NCI-H446 treated with DMSO at 0.1 percent for 48 hours (cell line): ENCODE data around the gene OBP2B.
"Not testable (repeated sequence)": the region's sequence is repeated elsewhere in the genome, so short reads cannot be mapped to it uniquely, and the experiment has no call there.

ENCODE experiments used
- DNase-seq: peaks from one replicate; lab custom pipeline; 2025; lab: John Stamatoyannopoulos, UW

OBP2B gene

DNA sequence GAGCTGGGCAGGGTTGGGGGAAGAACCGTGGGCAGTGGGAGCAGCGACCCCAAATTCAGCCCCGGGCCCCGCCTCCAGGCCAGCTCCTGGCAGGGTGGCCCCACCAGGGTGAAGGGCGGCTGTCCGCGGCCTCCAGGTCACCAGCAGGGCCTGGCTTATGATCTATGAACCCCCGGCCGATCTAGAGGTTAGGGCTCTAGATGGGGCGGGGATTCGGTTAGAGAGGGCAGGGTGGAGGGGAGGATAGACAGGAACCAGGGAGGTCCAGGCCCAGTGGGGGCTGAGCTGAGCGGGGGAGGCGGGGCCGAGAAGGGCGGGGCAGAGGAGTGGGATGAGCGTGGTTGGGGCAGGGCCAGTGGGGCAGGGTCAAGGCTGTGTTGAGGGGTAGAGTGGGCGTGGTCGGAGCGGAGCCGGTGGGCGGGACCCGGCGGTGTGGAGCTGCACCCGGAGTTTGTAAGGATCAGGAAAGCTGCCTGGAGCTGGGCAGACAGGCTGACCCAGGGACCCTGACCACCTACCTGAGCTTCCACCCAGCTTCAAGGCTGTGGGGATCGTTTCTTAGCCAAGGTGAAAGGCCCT, 29.3 kb upstream of the OBP2B start:
- DNase-seq, result no peak

DNA sequence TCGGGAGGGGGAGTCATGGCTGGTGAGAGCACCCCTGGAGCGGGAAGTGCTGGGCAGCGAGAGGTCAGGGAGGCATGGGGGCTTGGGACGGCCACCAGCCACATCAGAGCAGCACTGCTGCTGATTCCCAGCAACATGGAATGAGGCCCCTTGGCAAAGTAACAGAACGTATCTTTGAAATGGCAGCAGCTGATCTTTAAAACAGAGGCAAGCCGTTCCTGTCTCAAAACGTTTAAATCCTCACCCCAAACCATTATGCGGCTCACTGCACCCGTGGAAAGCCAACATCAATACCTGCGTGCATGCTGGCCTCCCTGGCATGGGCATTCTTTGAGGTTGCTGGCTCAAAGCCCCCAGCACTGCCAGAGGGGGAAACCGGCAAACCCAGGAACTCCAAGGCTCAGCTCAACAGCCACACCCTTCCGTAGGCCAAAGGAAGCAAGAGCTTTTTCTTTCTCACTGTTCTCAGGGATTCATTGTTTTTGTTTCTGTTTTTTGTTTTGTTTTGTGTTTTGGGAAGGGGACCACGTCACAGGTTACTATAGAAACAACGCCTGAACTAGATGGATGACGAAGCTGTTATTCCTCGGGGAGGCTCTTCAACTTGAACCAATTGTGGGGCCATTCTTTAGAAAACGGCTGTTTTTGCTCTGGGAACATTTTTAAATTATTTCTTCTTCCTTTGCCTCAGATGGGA, 28.1 kb upstream of the OBP2B start:
- no peak for DNase-seq

DNA sequence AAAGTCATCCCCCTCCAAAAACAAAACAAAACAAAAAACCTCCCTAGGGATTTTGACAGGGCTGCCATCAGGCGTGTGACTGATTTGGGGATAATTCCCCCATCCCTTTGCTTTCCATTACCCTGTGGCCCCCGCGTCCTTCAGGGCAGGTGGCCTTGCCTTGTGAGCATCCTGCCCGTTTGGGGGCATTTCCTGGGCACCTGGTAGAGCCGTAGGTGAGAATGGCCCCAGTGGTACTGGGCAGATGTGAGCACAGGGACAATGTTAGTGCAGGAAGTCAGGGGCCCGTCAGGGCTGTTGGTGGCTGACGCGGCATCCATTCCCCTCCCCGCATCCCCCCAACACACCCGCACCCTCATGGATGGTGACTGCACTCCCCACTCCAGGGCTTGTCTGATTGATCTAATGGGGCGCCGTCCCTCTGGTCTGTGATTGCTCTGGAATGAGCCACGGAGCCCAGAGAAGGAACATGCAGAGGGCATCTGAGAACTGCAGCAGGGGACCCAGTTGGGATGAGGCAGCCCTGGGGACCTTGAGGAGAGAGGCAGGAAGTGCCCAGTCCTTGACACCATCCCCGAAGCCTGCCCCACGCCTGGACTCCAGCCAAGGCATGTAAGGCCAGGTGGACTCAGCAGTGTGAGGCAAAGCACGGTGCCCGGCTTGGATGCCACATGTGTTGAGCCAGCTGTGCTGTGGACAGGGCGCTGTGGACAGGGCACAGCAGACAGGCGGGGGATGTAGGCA, 27.4 kb upstream of the OBP2B start:
- not testable (repeated sequence) for DNase-seq

DNA sequence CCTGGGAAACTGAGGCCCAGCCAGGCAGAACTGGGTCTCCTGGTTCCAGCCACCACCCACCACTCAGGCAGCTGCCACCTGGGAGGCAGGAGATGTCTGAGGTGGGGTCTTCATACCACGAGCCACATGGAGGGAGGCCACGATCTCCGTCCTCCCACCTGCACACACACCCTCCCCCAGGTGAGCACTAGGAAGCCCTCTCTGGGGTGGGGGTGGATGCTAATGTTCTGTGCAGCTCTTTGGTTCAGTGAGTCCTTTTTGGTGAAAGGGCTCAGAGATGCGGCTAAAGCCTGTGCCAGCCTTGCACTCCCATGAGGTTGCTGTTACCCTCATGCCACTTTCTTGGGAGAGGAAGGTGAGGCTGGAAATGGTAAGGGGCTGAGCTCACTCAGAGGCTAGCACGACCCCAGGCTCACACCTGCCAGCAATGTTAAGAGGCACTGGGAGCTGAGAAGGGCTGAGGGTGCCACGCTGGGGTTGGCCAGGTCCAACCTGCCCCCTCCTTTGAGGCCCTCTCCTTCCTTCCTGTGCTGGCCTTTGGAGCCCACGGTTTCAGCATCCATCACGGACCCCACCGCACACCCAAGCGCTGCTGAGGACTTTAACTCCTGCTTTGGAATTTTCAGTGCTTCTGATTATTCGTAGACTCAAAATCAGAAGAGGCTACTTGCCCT, 26.6 kb upstream of the OBP2B start:
- DNase-seq, result no peak

DNA sequence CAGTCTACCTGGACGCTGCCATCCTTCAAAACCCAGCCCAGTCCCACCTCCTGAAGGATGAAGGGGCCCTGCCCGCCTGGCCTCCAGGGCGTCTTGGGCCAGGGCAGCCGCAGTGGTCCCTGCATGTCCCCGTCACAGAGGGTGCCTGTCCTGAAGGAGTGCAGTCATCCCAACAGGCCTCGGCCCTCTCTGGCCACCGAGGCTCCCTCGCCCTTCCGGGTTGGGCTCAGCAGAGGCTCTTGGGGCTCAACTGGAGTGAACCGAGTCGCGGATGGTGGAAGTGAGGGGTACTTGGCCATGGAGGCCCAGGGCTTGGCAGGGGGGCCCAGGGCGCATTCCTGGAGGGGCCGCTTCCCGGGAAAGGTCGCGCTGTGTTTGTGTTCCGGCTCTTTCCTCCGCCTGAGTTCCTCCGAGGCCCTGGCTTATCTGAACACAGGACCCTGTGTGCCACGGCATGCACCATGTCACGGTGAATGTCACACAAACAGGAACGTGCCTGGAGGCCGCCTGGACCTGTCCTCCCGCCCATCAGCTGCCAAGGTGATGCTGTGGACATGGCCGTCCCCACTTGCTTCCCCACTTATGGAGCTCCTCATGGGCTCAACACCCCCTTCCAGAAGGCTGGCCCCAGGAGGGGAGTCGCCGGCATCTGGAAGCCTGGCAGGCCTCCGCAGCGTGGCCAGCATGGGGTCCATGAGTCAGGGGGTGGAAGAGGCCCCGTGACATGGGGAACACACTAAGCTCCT, 25.7 kb upstream of the OBP2B start:
- no peak for DNase-seq

DNA sequence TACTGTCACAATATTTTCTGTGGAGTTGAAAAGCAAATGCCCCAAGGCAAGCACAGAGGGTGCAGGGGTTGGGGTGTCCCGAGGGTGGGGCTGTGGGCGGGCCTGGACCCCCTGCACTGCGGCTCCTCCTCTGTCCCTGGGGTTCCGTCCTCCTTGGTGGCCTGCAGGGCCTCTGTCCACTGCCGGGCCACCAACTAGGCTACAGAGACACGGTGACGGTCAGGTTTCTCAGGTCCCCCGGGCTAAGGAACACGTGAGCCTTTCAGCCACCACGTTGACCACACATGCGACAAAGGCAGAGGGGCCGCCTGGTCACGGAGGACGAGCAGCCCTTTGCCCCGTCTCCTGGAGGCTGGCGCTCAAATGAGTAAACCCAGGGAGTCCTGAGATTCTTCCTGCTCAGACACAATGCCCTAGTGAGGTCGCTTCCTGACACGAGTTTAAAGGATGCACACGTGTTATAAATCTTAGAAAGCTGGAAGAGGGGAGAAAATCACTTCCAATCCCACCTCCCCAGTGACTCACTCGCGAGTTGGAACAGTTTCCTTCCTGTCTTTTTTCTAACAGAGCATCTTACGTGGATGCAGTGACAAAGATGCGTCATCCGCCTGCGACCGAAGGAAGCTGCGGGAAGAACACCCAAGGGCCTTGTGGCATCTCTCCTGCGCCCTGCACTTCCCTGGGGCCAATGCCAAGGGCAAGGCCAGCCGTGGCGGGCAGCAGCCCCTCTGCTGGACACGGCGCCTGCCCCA, 24.8 kb upstream of the OBP2B start:
- DNase-seq, result no peak

DNA sequence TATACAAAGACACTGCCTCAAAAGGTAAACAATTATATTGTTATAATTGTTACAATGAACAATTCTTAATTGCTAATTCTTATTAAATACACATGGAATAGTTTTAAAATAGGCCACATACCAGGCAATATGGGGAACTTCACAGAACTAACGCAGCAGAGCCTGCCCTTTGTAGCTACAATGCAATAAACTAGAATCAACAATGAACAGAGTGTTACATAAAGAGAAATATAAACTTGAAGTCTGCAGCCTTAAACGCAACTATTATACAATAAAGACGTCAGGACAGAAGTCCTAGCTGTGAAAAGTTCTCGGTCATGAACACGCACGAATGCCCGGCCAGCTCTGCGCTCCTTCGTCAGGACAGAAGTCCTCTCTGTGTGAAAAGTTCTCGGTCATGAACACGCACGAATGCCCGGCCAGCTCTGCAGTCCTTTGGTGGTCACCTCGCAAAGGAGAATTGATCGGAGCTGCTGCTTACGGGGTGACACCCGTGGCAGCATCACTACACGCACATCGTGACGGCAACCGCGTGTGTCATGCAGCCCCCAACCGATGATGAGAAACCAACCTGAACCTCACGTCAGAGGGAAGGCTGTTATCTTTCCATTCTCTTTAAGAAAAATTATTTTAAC, 23.0 kb upstream of the OBP2B start:
- DNase-seq, result not testable (repeated sequence)

DNA sequence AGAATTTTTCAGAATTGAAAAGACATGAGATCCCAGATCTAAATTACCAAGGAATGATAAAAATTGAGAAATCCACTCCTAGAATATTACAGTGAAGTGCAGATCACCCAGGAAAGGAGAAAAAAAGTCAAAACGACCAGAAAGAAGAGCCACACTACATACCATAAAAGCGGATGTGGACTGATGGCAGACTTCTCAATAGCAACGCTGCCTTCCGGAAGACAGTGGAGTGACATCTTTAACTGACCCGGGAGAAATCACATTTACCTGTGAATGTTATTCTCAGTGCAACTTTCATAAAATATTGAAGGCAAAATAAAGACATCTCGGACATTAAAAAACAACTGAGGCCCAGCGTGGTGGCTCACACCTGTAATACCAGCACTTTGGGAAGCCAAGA, 21.5 kb upstream of the OBP2B start:
- not testable (repeated sequence) for DNase-seq

DNA sequence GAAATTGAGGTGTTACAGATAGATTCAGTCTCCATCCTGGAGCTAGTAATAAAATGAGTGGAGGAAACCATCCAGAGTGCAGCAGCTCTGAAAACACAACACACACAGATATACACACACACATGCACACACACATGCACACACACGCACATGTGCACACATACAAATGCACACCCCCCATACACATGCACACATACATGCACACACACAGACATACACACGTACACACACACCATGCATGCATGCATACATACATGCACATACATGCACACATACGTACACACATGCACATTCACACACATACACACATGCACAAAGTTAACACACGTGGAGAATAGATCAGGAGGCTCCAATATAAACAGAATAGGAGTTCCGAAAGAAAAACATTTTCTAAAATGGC, 21.0 kb upstream of the OBP2B start:
- no peak for DNase-seq

DNA sequence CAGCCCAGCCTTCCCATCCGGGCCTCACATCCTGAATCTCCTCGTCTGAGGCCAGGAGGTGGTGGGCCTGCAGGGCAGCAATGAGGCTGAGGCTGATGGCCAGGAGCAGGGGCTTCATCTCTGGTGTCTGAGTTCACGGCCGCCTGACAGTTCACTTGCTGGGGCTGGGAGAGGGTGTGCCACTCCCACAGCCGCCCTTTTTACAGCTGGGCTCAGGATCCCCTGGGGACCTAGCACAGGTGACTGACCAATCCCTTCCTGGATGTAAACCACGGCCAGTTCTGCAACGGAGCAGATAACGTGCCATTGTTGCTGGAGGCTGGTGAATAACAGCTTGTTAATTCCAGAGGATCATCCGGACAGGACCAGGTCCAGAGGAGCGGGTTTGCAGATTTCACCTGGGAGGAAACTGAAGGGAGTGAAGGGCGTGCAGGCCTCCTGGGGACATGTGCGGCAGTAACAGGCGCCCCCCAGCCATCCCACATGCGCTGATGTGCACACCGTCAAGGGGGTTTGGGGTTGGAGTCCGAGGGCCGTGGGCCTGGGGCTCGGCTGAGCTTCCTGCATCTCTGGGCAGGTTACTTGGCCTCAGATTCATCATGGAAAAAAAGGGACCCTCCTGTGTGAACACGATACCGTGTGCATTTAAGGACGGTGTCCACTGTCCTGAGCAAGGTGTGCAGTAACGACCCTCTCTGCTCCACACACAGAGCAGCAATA, 19.6 kb upstream of the OBP2B start:
- not testable (repeated sequence) for DNase-seq

DNA sequence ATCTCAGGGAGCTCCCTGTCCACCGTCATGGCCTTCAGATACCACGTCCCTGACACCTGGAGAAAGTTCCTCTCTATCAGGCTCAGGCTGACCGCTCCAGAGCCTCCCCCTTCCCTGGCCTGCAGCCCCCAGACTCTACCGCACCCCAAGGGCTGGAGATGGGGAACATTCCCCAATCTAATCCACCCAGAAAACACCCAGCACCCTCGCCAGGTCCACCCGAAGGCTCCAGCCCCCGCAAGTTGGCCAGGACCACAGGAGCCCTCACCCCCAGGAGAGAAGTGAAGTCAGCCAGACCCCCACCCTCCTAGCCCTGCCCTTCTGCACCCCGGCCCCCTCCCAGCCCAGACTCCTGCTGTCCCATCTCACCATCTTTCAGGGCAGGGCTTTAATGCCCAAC, 18.9 kb upstream of the OBP2B start:
- not testable (repeated sequence) for DNase-seq

DNA sequence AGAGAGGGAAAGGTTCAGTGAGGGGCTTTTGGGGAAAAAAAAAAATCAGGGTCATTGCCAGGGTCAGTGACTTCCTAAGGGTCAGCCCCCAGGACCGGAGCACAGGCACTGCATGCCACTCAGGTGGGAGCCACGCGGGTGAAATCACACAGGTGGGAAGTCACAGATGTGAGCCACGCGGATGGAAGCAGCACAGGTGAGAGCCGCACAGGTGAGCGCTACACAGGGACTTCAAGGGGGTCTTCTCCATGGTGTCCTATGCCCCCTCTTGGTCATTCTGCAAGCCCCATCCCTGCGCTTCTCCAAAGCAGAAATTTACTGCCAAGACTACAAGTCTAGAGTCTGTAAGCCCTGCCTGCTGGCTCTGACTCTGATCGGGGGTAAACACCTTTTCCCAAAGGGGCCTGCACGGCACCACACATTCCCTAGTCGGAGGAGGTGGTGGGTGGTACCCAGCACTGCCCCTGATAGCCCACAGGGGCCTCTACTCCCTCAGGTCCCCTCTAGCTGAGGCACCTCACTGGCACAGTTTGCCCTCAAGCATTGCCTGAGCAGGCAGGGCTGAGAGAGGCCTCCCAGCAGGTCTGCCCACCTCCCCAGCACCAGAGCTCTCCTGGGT, 18.3 kb upstream of the OBP2B start:
- no peak for DNase-seq

DNA sequence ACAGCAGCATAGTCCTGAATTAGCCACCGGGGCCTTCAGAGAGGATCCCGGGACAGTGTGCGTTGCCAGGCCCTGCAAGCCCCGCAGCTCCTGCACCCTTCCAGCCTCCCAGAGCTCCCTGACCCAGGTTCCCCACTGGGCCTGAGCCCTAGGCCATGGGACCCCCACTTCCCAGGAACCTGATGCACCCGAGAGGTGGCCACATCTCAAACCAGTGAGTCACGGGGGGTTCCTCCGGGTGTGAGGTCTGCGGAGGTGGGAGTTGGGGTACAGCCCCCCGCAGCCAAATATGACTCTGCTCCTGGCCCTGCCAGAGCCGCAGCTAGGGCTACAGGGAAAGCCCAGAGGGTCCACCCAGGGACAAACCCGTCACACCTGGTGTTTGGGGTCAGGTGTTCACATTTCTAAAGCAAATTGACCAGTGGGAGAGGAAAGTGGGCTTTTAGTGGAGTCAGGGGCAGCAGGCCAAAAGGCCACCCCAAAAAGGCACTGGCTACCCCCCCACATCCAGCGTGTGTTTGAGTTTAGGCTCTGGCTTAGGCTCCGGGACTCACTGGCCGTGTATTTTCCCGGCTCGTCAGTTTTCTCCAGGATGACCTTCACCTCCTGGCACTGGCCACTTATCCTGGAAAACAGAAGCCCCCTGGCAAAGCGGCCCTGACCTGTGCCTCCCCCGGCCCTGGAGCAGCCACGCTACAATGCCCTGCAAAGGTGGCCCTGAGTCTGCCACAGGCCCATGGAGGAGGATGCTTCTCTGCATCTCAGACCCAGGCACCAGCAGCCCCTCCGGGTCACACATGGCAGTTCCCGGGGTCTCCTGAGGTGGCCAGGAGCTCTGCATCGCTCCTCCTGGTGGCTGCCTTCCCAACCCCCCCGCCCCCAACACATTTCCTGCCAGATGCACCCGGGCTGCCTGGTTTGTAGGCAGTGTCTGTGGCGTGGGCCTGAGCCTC, 17.4 kb upstream of the OBP2B start:
- DNase-seq, result no peak

DNA sequence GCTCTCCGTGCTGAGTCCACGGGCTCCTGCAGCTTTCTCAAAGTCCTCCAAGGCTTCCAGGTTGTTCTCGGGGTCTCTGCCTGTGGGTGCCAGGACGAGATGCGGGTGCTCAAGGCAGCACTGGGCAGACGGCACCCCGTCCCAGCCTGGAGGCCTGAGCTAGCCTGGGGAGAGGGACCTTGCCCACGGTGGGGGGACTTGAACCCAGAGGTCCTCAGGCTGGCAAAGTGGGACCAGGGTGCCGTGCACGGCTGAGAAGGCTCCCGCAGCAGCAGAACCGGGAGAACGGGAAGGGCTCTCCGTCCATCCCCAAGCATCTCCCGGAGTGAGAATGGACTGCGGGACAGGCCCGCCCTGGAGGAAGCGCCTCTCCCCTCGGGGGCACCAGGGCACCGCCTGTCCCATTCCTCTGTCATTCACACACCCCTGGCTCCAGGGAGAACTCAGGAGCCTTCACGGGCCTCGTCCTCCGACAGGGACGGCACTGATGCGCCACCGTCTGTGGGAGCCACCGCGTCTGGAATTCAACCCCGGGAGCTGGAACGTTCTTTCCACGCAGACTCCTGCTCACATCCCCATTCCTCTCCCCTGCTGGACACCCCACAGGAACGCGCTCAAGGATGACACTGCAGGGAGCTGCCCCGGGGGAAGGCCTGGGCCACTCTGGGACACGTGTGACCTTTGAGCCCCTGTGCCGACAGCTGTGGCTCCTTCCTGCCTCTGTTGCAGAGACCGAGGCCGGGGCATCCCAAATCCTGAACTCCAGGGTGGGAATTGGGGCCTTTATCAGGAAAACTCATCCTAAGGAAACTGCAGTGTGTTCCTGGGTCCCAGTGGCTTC, 16.3 kb upstream of the OBP2B start:
- no peak for DNase-seq

DNA sequence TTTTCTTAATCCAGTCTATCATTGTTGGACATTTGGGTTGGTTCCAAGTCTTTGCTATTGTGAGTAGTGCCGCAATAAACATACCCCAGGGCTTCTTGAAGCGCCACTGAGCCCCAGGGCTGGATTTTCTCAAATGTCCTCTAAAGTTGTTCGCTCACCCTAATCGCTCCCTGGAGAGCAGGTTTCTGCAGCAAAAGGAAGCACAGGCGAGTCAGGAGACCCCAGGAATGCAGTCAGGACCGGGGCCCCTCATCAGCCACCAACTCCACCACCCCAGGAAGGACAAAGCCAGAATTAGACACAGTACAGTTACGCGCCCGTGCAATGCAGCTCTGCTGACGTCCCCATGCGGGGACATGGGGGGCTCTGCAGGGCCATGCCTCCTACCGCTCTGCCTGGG, 15.7 kb upstream of the OBP2B start:
- no peak for DNase-seq

DNA sequence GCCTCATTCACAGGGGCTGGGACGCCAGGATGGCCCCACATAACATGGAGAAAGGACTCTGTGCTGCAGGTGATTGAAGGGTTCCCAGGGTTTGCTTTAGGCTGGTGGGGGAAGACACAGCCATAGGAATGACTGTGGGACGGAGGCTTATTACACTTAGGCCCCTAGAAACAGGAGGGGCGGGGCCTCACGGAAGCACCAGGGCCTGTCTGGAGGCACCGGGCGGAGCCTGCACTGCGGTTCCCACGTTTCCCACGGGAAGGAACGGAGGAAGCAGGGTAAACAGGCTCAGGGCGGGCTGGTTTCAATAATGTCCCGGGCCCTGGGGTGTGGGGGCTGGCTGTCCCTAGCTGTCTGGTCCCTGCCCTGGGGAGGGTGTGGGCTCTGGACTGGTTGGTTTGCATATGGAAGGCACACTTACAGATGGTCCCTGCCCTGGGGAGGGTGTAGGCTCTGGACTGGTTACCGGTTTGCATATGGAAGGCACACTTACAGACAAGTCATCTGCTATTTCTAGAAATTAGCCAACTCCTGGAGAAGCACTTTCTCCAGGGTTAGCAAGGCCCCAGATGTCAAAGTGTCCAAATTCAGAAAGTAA, 14.2 kb upstream of the OBP2B start:
- DNase-seq, result not testable (repeated sequence)

DNA sequence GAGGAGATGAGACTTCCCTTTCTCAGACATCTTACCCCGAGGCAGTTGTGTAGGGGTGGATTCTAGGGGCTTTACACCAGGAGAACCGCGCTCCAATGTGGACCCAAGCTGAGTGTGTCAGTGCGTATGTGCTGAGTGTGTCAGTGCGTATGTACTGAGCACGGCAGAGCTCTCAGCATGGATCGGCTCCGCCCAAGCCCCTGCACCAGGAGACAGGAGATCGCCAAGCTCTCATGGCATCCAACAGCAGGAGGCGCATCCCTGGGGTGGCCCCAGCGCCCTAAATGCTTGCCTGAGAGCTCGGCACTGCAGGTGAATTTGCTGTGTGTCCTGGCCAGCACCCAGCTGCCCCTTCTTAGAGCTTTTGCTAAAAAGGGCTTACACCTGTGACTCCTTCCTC, 12.9 kb upstream of the OBP2B start:
- not testable (repeated sequence) for DNase-seq
